ENCODE data around the gene SLC16A5. TPM values are rescaled to one million over a fixed set of nuclear protein-coding genes. Genes with fewer than 3 reads are reported as not detected.

Gene SLC16A5
- total and polyA plus RNA-seq, 2 experiments from 2014 or later, result 4.8 to 10.6 TPM

DNA sequence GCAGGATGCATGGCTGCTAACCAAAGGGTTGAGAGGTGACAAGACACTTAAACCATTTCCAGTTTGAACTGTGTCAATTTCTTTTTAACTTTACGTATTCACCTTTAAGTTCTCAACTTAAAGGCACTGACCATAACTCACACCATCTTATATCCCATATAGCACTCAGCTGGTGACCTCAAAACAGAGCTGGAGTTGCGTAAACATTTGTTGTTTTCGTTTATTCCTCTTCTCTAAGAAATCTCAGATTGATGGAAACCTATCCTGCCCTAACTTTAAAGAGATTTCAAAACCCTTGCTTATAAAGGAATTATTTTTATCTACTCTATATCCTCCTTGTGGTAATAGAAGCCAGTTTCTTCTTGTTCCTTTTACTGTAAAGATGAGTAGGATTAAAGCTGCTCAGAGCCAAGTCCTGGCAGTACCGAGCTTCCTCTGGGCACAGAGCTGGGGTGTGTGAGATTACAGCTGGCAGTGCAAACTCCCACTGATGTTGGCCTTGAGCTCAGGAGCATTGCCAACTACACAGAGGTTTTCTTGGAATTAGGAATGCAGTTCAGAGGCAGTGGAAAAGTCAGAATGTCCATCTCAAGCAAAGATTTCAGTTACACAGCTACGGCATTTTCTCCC lies 39.4 kb upstream of the SLC16A5 start:
- H3K9ac ChIP-seq, result peak overlapping the region; percentile 95
- WGBS, 2 experiments (ENCODE audit: low coverage in 1 of 2, low lambda C conversion rate in 2 of 2, missing lambda C conversion rate in 2 of 2), result 9 to 12% methylated on average over 5 of the region's 5 CpGs
- no peaks in the 10 kb centered on the region for H3K9me3 ChIP-seq (ENCODE audit: low read depth)
- TF ChIP-seq EZH2phosphoT487 (IDR thresholded peaks at IDR 0.05; ENCODE audit: insufficient read depth, low read depth) (no peak), EZH2 (IDR thresholded peaks at IDR 0.05; ENCODE audit: insufficient read depth, poor library complexity, severe bottlenecking) (no peak)
- H3F3A ChIP-seq (ENCODE audit: insufficient read depth), result peaks cover 17% of the 10 kb centered on the region
- peaks cover 10% of the 10 kb centered on the region; the same call in 1 of the 2 replicates for H3K4me1 ChIP-seq (ENCODE audit: insufficient read depth)
- peaks cover 11% of the 10 kb centered on the region; the same call in 1 of the 2 replicates for H3K36me3 ChIP-seq (ENCODE audit: low read depth)
- H2AFZ ChIP-seq, result peak overlapping the region; percentile 53
- peak overlapping the region; percentile 50 for H3K27ac ChIP-seq
- H3K9me2 ChIP-seq (ENCODE audit: insufficient read depth), result no peaks in the 10 kb centered on the region
- in situ Hi-C loops (cut with MboI), result no loop called here
- no peaks in the 10 kb centered on the region for H4K20me1 ChIP-seq (ENCODE audit: insufficient read depth)
- peak; percentile 65 for DNase-seq
- H3K79me2 ChIP-seq (ENCODE audit: insufficient read depth), result peaks cover 57% of the 10 kb centered on the region
- H3K4me3 ChIP-seq, result peak overlapping the region; percentile 82
- peak overlapping the region; percentile 98 for H3K4me2 ChIP-seq (ENCODE audit: unreplicated experiment)
- no peaks in the 10 kb centered on the region for H3K27me3 ChIP-seq (replicated peaks; ENCODE audit: insufficient read depth)

GRCh38 chr17:75049057-75049456 lies 38.7 kb upstream of the SLC16A5 start:
- no peak for DNase-seq
- in situ Hi-C loops (cut with MboI), result no loop called here
- WGBS, 2 experiments (ENCODE audit: low coverage in 1 of 2, low lambda C conversion rate in 2 of 2, missing lambda C conversion rate in 2 of 2), result 91 to 92% methylated on average over 5 of the region's 5 CpGs
- no peak for TF ChIP-seq EZH2phosphoT487 (IDR thresholded peaks at IDR 0.05; ENCODE audit: insufficient read depth, low read depth)
- no peak for TF ChIP-seq EZH2 (IDR thresholded peaks at IDR 0.05; ENCODE audit: insufficient read depth, poor library complexity, severe bottlenecking)
- peak overlapping the region; percentile 53; the same call in 1 of the 2 replicates for H2AFZ ChIP-seq
- H3K27me3 ChIP-seq (replicated peaks; ENCODE audit: insufficient read depth), result no peaks in the 10 kb centered on the region
- no peaks in the 10 kb centered on the region for H3K9me3 ChIP-seq (ENCODE audit: low read depth)
- peak overlapping the region; percentile 82 for H3K4me3 ChIP-seq
- peaks cover 50% of the 10 kb centered on the region for H3K79me2 ChIP-seq (ENCODE audit: insufficient read depth)
- H3K36me3 ChIP-seq (ENCODE audit: low read depth), result peaks cover 11% of the 10 kb centered on the region; the same call in 1 of the 2 replicates
- peak overlapping the region; percentile 98 for H3K4me2 ChIP-seq (ENCODE audit: unreplicated experiment)
- H3F3A ChIP-seq (ENCODE audit: insufficient read depth), result peaks cover 17% of the 10 kb centered on the region
- no peaks in the 10 kb centered on the region for H4K20me1 ChIP-seq (ENCODE audit: insufficient read depth)
- peaks cover 10% of the 10 kb centered on the region; the same call in 1 of the 2 replicates for H3K4me1 ChIP-seq (ENCODE audit: insufficient read depth)
- H3K9ac ChIP-seq, result peak overlapping the region; percentile 95
- no peaks in the 10 kb centered on the region for H3K9me2 ChIP-seq (ENCODE audit: insufficient read depth)
- peak overlapping the region; percentile 50; the same call in 1 of the 2 replicates for H3K27ac ChIP-seq

DNA sequence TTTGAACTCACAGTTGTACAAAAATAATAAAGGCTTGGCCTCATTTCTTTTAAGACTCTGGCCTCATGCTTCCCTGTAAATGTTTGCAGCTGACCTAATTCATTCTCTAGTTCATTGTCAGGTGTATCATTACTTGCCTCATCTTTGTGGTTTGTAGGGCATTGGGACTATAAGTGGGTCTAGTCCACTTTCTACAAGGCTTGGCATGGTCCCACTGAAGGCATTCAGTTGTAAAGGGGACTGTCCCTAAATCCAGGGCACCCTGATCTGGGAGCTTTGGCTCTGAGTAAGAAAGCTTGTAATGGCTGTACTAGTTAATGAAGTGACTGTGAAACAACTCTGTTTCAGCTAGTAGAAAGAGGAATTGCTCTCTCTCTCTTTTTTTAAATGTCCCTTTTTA lies 38.0 kb upstream of the SLC16A5 start:
- Histone ChIP-seq H4K20me1 (ENCODE audit: insufficient read depth) (no peaks in the 10 kb centered on the region), H3F3A (ENCODE audit: insufficient read depth) (peaks cover 17% of the 10 kb centered on the region), H3K4me1 (ENCODE audit: insufficient read depth) (peaks cover 10% of the 10 kb centered on the region; the same call in 1 of the 2 replicates), H3K27me3 (replicated peaks; ENCODE audit: insufficient read depth) (no peaks in the 10 kb centered on the region), H3K9me3 (ENCODE audit: low read depth) (no peaks in the 10 kb centered on the region), H3K4me3 (no peak overlapping the region), H3K36me3 (ENCODE audit: low read depth) (peaks cover 12% of the 10 kb centered on the region; the same call in 1 of the 2 replicates), H3K9me2 (ENCODE audit: insufficient read depth) (no peaks in the 10 kb centered on the region), H2AFZ (no peak overlapping the region), H3K9ac (no peak overlapping the region), H3K27ac (no peak overlapping the region), H3K79me2 (ENCODE audit: insufficient read depth) (peaks cover 46% of the 10 kb centered on the region), H3K4me2 (ENCODE audit: unreplicated experiment) (no peak overlapping the region)
- in situ Hi-C loops (cut with MboI), result no loop called here
- DNase-seq, result no peak
- TF ChIP-seq EZH2phosphoT487 (IDR thresholded peaks at IDR 0.05; ENCODE audit: insufficient read depth, low read depth) (no peak), EZH2 (IDR thresholded peaks at IDR 0.05; ENCODE audit: insufficient read depth, poor library complexity, severe bottlenecking) (no peak)

DNA sequence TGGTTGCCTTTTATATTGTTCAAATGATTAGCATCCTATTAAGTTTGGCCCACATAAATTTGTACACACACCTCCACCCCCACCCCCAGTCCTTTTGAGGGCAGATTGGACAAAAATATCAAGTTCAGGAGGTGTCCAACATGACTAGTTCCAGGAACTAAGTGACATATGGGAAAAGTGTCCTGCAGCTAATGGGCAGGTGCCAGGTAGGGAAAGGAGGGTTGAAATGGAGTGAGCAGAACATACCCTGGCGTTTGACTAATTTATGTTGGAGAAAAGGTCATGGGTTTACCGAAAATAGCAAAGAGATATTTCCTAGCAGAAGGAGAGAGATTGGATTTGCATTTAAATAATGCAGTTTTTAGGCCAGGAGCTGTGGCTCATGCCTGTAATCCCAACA lies 35.8 kb upstream of the SLC16A5 start:
- H3K27ac ChIP-seq, result no peak overlapping the region
- H3K9me3 ChIP-seq (ENCODE audit: low read depth), result no peaks in the 10 kb centered on the region
- no peaks in the 10 kb centered on the region for H4K20me1 ChIP-seq (ENCODE audit: insufficient read depth)
- WGBS, 2 experiments (ENCODE audit: low coverage in 1 of 2, low lambda C conversion rate in 2 of 2, missing lambda C conversion rate in 2 of 2), result 97 to 100% methylated on average over 2 of the region's 2 CpGs
- TF ChIP-seq EZH2phosphoT487 (IDR thresholded peaks at IDR 0.05; ENCODE audit: insufficient read depth, low read depth) (no peak), EZH2 (IDR thresholded peaks at IDR 0.05; ENCODE audit: insufficient read depth, poor library complexity, severe bottlenecking) (no peak)
- H3K36me3 ChIP-seq (ENCODE audit: low read depth), result peaks cover 14% of the 10 kb centered on the region; the same call in 1 of the 2 replicates
- no peaks in the 10 kb centered on the region for H3K9me2 ChIP-seq (ENCODE audit: insufficient read depth)
- no peak overlapping the region for H3K4me3 ChIP-seq
- H3K9ac ChIP-seq, result no peak overlapping the region
- in situ Hi-C loops (cut with MboI), result no loop called here
- peaks cover 17% of the 10 kb centered on the region for H3F3A ChIP-seq (ENCODE audit: insufficient read depth)
- H3K4me2 ChIP-seq (ENCODE audit: unreplicated experiment), result no peak overlapping the region
- H3K27me3 ChIP-seq (replicated peaks; ENCODE audit: insufficient read depth), result no peaks in the 10 kb centered on the region
- H2AFZ ChIP-seq, result no peak overlapping the region
- H3K79me2 ChIP-seq (ENCODE audit: insufficient read depth), result peaks cover 46% of the 10 kb centered on the region
- peaks cover 10% of the 10 kb centered on the region; the same call in 1 of the 2 replicates for H3K4me1 ChIP-seq (ENCODE audit: insufficient read depth)
- DNase-seq, result no peak
